22Rv1 (cell line): ENCODE measurements around the gene POLR2J.

Source experiments
- H3K27ac ChIP-seq: fragments of 450-650 bp; 2 replicates; pipeline ENCODE4 v1.5.1; 2017
- CTCF ChIP-seq: fragments of 450-650 bp; IDR thresholded peaks from 2 replicates; pipeline ENCODE4 v1.5.1; 2017; ENCODE audit warnings: mild to moderate bottlenecking
- ZFX ChIP-seq: fragments of 450-650 bp; IDR thresholded peaks from 2 replicates; pipeline ENCODE4 v1.6.1; 2017; ENCODE audit warnings: antibody characterized with exemption, borderline replicate concordance

POLR2J gene

GRCh38 chr7:102436118-102436517 is 42.6 kb downstream of the POLR2J start:
- no peak overlapping the region for H3K27ac ChIP-seq
- TF ChIP-seq CTCF = no peak
- no peak for TF ChIP-seq ZFX

GRCh38 chr7:102434039-102434486 is 44.7 kb downstream of the POLR2J start:
- no peak overlapping the region for H3K27ac ChIP-seq
- TF ChIP-seq ZFX (no peak), CTCF (no peak)

GRCh38 chr7:102433219-102434038 is 45.3 kb downstream of the POLR2J start, which contains the start of gene ORAI2:
TSS of gene ORAI2 (plus strand) at chr7:102433575. CDS start at chr7:102438957, 5,382 bp downstream.
- peak within 1 kb of the TSS; percentile 74 for H3K27ac ChIP-seq
- TF ChIP-seq CTCF = no peak
- no peak for TF ChIP-seq ZFX

- peak overlapping the region; percentile 74 for H3K27ac ChIP-seq
- TF ChIP-seq ZFX (no peak), CTCF (no peak)
These were observed 46.1 kb downstream of the POLR2J start for GRCh38 chr7:102432442-102433218.

GRCh38 chr7:102431617-102432298 is 47.0 kb downstream of the POLR2J start:
- peak overlapping the region; percentile 74 for H3K27ac ChIP-seq
- TF ChIP-seq ZFX (no peak), CTCF (no peak)

- no peak overlapping the region for H3K27ac ChIP-seq
- TF ChIP-seq CTCF (no peak), ZFX (no peak)
These were observed 49.4 kb downstream of the POLR2J start for GRCh38 chr7:102429141-102429899.
